Stimulated activated CD4-positive, alpha-beta T cell treated with anti-CD3 and anti-CD28 coated beads, Interleukin-12 subunit alpha, Interleukin-12 subunit beta, amount 100 ng/mL, for 48 hours (primary cell): Measurements from ENCODE around the gene PNPLA1.

ENCODE experiments used
- DNase-seq, 3 donors: peaks; one replicate each; pipeline ENCODE4 v3.0.0-alpha.2; 2020; ENCODE audit warnings: low read depth in 2 of 3, low spot score in 1 of 3

PNPLA1 gene

GRCh38 chr6:36285187-36285671 lies 15.4 kb downstream of the PNPLA1 start:
- no peak for DNase-seq

DNA sequence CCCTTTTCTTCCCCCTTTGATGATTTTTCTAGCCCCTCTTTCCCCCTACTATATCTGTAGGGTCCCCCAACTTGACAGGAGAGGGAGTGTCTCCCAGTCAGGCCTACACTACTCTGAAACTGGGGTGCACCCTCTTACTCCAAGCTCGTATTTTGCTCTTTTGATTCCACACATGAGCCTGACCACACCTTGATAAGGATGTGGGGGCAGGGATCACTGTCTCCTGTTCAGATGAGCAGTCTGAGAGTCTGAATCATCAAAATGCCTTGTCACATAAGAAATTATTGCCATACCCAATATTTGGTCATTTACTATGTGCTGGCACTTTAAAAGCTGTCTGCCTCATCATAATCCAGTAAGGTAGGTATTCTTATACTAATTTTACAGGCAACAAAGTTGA lies 15.9 kb downstream of the PNPLA1 start:
- DNase-seq, result no peak

DNA sequence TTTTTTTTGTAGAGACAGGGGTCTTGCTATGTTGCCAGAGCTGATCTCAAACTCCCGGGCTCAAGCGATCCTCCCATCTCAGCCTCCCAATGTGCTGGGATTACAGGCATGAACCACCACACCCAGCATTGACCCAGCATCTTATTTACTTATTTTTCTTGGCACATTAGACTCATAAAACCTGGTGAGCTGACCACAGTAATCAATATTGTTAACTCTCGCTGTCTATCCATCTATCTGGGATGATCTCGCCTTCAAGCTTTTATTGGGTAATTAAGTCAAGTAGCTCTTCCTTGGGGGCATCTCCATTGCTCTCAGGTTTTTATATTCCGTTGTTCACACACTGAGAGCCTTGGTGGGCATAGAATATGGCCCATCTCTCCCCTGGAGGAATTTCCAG lies 17.0 kb downstream of the PNPLA1 start:
- DNase-seq, result no peak

DNA sequence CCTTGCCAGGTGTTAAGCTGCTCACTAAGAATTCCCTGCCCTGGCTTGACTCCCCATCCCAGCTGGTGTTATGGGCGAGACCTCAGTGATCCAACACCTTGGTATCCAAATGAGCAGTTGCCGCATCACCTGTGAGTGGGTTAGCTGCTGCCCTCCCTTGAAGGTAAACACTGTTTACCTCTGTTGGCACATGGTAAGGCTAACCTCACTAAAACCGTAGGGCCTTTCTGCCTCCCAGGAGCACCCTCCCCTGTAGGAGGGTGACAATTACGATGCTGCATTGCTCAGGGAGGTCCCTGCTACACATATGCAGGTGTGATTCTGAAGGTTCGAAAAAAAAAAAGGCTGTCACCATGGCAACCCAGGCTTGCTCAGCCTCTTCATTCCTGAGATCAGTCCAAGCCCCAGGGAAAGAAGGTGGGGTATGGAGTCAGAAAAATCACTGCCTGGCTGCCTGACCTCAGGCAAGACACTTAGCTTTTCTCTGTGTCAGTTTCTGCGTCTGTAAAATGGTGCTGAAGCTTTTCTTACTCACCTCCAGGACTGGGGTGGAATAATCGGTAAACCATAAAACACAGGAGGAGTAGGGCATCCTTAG lies 19.5 kb downstream of the PNPLA1 start:
- no peak for DNase-seq

GRCh38 chr6:36290668-36291620 lies 21.1 kb downstream of the PNPLA1 start:
- no peak for DNase-seq

DNA sequence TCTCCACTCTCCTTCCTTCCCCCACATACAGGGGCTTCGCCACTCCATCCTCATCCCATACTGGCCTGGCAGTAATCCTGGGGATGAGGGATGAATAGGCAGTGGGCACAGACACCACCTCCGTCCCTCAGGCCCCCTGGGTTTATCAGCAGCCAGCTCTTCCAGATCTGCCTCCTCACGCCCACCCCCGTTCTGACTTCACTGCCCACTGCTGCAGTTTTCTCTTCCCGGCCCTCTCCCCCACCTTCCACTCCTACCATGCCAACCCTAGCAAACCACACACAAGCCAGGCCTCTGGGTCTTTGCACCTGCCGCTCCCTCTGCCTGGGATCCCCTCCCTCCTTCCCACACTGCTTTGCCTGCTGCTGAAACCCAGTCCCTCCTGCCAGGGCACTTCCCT lies 22.3 kb downstream of the PNPLA1 start:
- no peak for DNase-seq

GRCh38 chr6:36296240-36296639 lies 26.4 kb downstream of the PNPLA1 start:
- no peak for DNase-seq

DNA sequence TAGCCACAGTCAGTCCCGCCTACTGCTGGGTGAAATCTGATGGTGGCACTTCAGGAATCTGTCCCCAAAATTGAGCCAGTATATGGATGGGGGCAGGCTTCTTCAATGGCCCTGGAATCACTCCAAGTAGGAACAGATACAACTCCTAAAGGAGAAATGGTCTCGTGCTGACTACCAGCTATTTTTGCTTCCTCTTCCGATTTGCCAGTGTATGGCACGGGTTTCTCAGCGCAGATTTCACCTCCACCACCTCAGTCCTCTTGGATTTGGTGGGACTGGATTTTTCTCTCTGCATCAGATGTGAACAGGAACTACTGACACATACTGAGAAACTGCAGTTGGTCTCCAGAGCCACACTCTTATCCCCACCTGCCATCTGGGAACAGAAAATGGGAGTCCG lies 27.2 kb downstream of the PNPLA1 start:
- no peak for DNase-seq

GRCh38 chr6:36297511-36297910 lies 27.7 kb downstream of the PNPLA1 start:
- no peak for DNase-seq

- no peak for DNase-seq
Measured at GRCh38 chr6:36298027-36298426, 28.2 kb downstream of the PNPLA1 start.

DNA sequence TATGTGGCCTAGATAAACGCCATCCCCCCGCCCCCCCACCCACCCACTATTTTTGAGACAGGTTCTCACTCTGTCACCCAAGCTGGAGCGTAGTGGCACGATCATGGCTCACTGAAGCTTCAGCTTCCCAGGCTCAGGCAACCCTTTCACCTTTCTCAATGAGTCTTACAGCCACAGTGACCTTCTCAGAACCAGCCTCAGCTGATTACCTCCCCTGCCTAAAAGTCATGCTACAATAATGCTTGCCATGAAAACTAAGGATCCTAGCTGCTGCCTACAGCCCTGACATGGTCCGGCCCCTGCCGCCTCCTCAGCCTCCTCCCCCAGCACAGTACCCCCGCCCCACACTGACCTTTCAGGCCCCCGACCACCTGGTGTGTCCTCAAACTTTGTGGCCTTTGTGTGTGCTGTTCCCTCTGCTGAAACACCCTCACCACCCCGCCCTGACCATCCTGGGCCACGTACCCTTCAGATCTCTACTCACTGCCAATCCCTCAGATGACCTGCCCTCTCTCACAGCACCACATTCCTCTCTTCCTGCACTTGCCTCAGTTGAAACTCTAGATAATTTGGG lies 31.3 kb downstream of the PNPLA1 start:
- no peak for DNase-seq

DNA sequence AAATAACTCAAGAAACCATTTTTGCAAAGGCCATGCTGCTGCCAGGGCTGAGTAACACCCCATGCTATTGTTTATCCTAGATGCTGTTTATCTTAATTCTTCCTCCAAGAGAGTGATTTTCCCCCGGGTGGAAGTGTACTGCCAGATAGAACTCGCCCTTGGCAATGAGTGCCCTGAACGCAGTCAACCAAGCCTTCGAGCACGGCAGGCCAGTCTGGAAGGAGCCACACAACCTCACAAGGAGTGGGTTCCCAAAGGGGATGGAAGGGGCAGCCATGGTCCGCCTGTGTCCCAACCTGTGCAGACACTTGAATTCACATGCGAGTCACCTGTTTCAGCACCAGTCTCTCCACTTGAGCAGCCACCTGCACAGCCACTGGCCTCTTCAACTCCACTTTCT lies 31.9 kb downstream of the PNPLA1 start:
- no peak for DNase-seq

- peak; percentile 84 to 99 (median 92) for DNase-seq
Measured at GRCh38 chr6:36302227-36302976, 32.5 kb downstream of the PNPLA1 start.

DNA sequence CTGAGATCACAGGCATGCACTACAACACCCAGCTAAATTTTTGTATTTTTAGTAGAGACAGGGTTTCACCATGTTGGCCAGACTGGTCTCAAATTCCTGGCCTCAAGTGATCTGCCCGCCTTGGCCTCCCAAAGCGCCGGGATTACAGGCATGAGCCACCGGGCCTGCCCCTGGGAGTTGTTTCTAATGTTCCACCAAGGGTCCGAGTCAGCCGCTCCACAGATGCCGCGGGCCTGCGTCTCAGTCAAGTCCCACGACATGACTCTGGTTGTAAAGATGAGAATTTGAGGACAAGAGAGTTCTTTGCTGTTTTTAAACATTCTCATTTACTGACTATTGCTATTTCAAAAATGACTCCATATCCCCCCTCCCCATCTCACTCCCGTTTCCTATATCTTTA lies 36.0 kb downstream of the PNPLA1 start:
- DNase-seq, result no peak

DNA sequence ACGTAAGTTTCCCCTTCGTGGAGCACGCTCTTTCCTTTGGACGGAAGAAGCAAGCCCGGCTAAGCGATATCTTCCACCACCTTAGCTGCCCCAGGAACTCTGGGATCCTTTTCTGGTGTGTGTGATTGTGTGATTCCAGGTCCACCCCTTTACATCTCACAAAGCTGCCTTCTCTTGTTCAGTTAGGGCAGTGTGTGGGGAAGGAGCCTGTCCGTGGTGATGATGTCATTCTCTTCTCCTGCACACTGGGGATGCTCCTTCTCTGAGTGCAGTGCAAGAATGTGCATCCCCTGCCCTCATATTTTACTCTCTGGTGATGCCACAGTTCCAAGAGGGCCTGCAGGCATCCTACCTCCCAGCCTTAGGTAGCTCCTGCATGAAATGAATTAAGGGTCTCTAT lies 36.5 kb downstream of the PNPLA1 start:
- no peak for DNase-seq

- DNase-seq, result no peak
Measured at GRCh38 chr6:36308514-36308913, 38.7 kb downstream of the PNPLA1 start.

- DNase-seq, result no peak
Measured at GRCh38 chr6:36309203-36309602, 39.3 kb downstream of the PNPLA1 start.

DNA sequence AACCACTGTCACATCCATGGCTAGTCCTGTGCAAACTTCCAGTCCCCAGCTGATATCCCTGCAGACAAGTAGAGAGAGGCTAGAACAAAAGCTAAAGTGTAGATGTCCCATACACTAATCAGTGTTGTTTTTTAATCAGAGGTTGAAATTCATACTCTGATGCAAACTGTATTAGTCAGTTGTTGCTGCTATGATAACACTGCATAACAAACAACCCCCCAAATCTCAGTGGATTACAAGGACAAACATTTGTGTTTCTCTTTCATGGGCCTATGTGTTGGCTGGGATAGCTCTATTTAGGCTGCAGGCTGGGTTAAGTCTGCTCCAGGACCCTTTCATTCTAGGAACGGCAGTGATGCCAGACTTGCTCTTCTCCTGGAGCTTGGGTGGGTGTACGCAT lies 40.0 kb downstream of the PNPLA1 start:
- DNase-seq, result no peak

- DNase-seq, result no peak
Measured at GRCh38 chr6:36312854-36313648, 43.2 kb downstream of the PNPLA1 start.

- DNase-seq, result no peak
Measured at GRCh38 chr6:36313649-36313936, 43.7 kb downstream of the PNPLA1 start.
